ENCODE results near the gene ITIH2. TPM values are rescaled to one million over a fixed set of nuclear protein-coding genes. Genes with fewer than 3 reads are reported as not detected.

ITIH2 gene
- total RNA-seq, 1 experiment from 2014 or later: 0.57 TPM

- Histone ChIP-seq H3K27ac (ENCODE audit: low read depth, low read length) (no peak overlapping the region), H3K9me2 (ENCODE audit: insufficient read depth) (no peaks in the 10 kb centered on the region), H3K27me3 (ENCODE audit: insufficient read depth, low read length) (peaks cover 60% of the 10 kb centered on the region), H3K4me3 (replicated peaks in 1 of 2; ENCODE audit: low read depth in 1 of 2, low read length in 2 of 2) (no peak overlapping the region), H3K9ac (ENCODE audit: low read length) (no peak overlapping the region), H2AFZ (ENCODE audit: low read depth, low read length, poor library complexity, severe bottlenecking) (no peak overlapping the region), H3K4me1 (ENCODE audit: control insufficient read depth in 1 of 2, insufficient read depth in 2 of 2, low read length in 2 of 2) (no peaks in the 10 kb centered on the region), H3K9me3 (ENCODE audit: control insufficient read depth in 1 of 2, insufficient read depth in 1 of 2, low read depth in 1 of 2, low read length in 2 of 2) (no peaks in the 10 kb centered on the region), H3K79me2 (ENCODE audit: insufficient read depth, low read length) (no peaks in the 10 kb centered on the region), H4K20me1 (ENCODE audit: insufficient read depth) (no peaks in the 10 kb centered on the region), H3K4me2 (ENCODE audit: low read length) (no peak overlapping the region), H3K36me3 (ENCODE audit: control insufficient read depth in 1 of 2, insufficient read depth in 2 of 2, low read length in 2 of 2) (no peaks in the 10 kb centered on the region)
- ChIA-PET POLR2A (no interaction called here), RAD21 (ENCODE audit: low non-redundant PET in 1 of 2, low total read pairs in 2 of 2, uncharacterized antibody in 2 of 2, unreplicated experiment in 2 of 2) (no interaction called here), CTCF (interaction anchor here (1.9 kb wide), 1 partner anchor 179 kb away, joined by 5 read pairs; no protein-coding TSS in a partner anchor)
- no TSS peak for BruUV-seq (replicated peaks)
- intact Hi-C loops (cut with micrococcal nuclease): no loop called here
- DNase-seq (ENCODE audit: low read depth, low spot score): no peak
- no peak for ATAC-seq
- TF ChIP-seq EGR1 (IDR thresholded peaks at IDR 0.05; ENCODE audit: low read depth) (no peak), CBX3 (IDR thresholded peaks at IDR 0.05; ENCODE audit: low read depth) (no peak), ZNF274 (IDR thresholded peaks at IDR 0.05; ENCODE audit: low read depth, low read length) (no peak), ATF3 (IDR thresholded peaks at IDR 0.05) (no peak), SRF (IDR thresholded peaks at IDR 0.05; ENCODE audit: low read depth) (no peak)
These were observed 1.2 kb downstream of the ITIH2 start for GRCh38 chr10:7704071-7705016.

- Histone ChIP-seq H3K9ac (ENCODE audit: low read length) (no peak overlapping the region), H4K20me1 (ENCODE audit: insufficient read depth) (no peaks in the 10 kb centered on the region), H3K4me1 (ENCODE audit: control insufficient read depth in 1 of 2, insufficient read depth in 2 of 2, low read length in 2 of 2) (no peaks in the 10 kb centered on the region), H3K79me2 (ENCODE audit: insufficient read depth, low read length) (no peaks in the 10 kb centered on the region), H3K36me3 (ENCODE audit: control insufficient read depth in 1 of 2, insufficient read depth in 2 of 2, low read length in 2 of 2) (no peaks in the 10 kb centered on the region), H3K4me2 (ENCODE audit: low read length) (no peak overlapping the region), H2AFZ (ENCODE audit: low read depth, low read length, poor library complexity, severe bottlenecking) (no peak overlapping the region), H3K4me3 (replicated peaks in 1 of 2; ENCODE audit: low read depth in 1 of 2, low read length in 2 of 2) (no peak overlapping the region), H3K27me3 (ENCODE audit: insufficient read depth, low read length) (peaks cover 60% of the 10 kb centered on the region), H3K9me2 (ENCODE audit: insufficient read depth) (no peaks in the 10 kb centered on the region), H3K9me3 (ENCODE audit: control insufficient read depth in 1 of 2, insufficient read depth in 1 of 2, low read depth in 1 of 2, low read length in 2 of 2) (no peaks in the 10 kb centered on the region), H3K27ac (ENCODE audit: low read depth, low read length) (no peak overlapping the region)
- no peak for DNase-seq (ENCODE audit: low read depth, low spot score)
- no peak for ATAC-seq
- intact Hi-C loops (cut with micrococcal nuclease): no loop called here
- ChIA-PET RAD21 (ENCODE audit: low non-redundant PET in 1 of 2, low total read pairs in 2 of 2, uncharacterized antibody in 2 of 2, unreplicated experiment in 2 of 2) (no interaction called here), POLR2A (no interaction called here), CTCF (no interaction called here)
- no TSS peak for BruUV-seq (replicated peaks)
- no peak for TF ChIP-seq POLR2AphosphoS5 (IDR thresholded peaks at IDR 0.05; ENCODE audit: low read depth, low read length)
- no peak for TF ChIP-seq CBX3 (IDR thresholded peaks at IDR 0.05; ENCODE audit: low read depth)
- no peak for TF ChIP-seq FOSL1 (IDR thresholded peaks at IDR 0.05; ENCODE audit: low read depth)
- no peak for TF ChIP-seq CEBPB (IDR thresholded peaks at IDR 0.05; ENCODE audit: low read depth)
- TF ChIP-seq REST (IDR thresholded peaks at IDR 0.05; ENCODE audit: low read depth): no peak
- TF ChIP-seq CTCF (IDR thresholded peaks at IDR 0.05 in 2 of 3, conservative IDR thresholded peaks at IDR 0.05 in 1 of 3; ENCODE audit: borderline replicate concordance in 1 of 3, insufficient read depth in 1 of 3, low read depth in 2 of 3, low read length in 2 of 3): no peak
- TF ChIP-seq EGR1 (IDR thresholded peaks at IDR 0.05; ENCODE audit: low read depth): no peak
- TF ChIP-seq MAX (IDR thresholded peaks at IDR 0.05): no peak
- no peak for TF ChIP-seq ZFX (IDR thresholded peaks at IDR 0.05)
- TF ChIP-seq ATF3 (IDR thresholded peaks at IDR 0.05): no peak
- no peak for TF ChIP-seq RAD21 (IDR thresholded peaks at IDR 0.05; ENCODE audit: low read depth)
These were observed 2.2 kb downstream of the ITIH2 start for GRCh38 chr10:7705341-7705740.

Measured in HCT116 (cell line).